Astrocyte of the spinal cord (primary cell): ENCODE results near the gene ECHS1.

ENCODE experiments used
- DNase-seq: peaks from one replicate; pipeline ENCODE4 v3.0.0; 2011; ENCODE audit warnings: low read depth, low spot score
- H3K4me3 ChIP-seq: 2 replicates; pipeline ENCODE4 v1.5.1; 2011; ENCODE audit warnings: low read depth, mild to moderate bottlenecking, low read length, moderate library complexity
- CTCF ChIP-seq: IDR thresholded peaks from 2 replicates; pipeline ENCODE4 v1.5.1; 2012; ENCODE audit warnings: low read depth, mild to moderate bottlenecking, low read length, inconsistent platforms
- in situ Hi-C: cut with HindIII; loops from 2 replicates; pipeline ENCODE4 v1.10.0; 2017; ENCODE audit warnings: low sequenced_read_pairs

The ECHS1 gene

GRCh38 chr10:133349577-133350011 lies 23.6 kb downstream of the ECHS1 start:
- no peak overlapping the region for H3K4me3 ChIP-seq
- TF ChIP-seq CTCF: no peak
- DNase-seq: no peak
- in situ Hi-C loops: no loop called here

GRCh38 chr10:133349160-133349568 lies 24.0 kb downstream of the ECHS1 start:
- no peak for TF ChIP-seq CTCF
- no peak for DNase-seq
- in situ Hi-C loops: no loop called here
- no peak overlapping the region for H3K4me3 ChIP-seq

- H3K4me3 ChIP-seq: no peak overlapping the region
- in situ Hi-C loops: no loop called here
- DNase-seq: no peak
- no peak for TF ChIP-seq CTCF
Observed at GRCh38 chr10:133347710-133348517, 25.2 kb downstream of the ECHS1 start.

GRCh38 chr10:133346413-133346812 lies 26.7 kb downstream of the ECHS1 start:
- in situ Hi-C loops: no loop called here

GRCh38 chr10:133344236-133344635 lies 28.9 kb downstream of the ECHS1 start:
- no peak for DNase-seq
- TF ChIP-seq CTCF: no peak
- H3K4me3 ChIP-seq: no peak overlapping the region
- in situ Hi-C loops: no loop called here

More at GRCh38 chr10:133346413-133346812, 26.7 kb downstream of the ECHS1 start:
- TF ChIP-seq CTCF: no peak
- H3K4me3 ChIP-seq: no peak overlapping the region
- DNase-seq: no peak

- DNase-seq: no peak
- no peak for TF ChIP-seq CTCF
- no peak overlapping the region for H3K4me3 ChIP-seq
- in situ Hi-C loops: no loop called here
Observed at GRCh38 chr10:133343558-133343957, 29.6 kb downstream of the ECHS1 start.
